ENCODE data around the gene SLK.

The SLK gene

GRCh38 chr10:103939522-103939921 is 27.4 kb upstream of the SLK start:
- no peak for TF ChIP-seq CTCF (IDR thresholded peaks at IDR 0.05; ENCODE audit: low read depth, low read length)
- no peak overlapping the region for H3K4me3 ChIP-seq (replicated peaks in 1 of 2; ENCODE audit: low read depth in 2 of 2, low read length in 2 of 2)
- DNase-seq (ENCODE audit: low read depth in 2 of 2): no peak

GRCh38 chr10:103941801-103942200 is 25.1 kb upstream of the SLK start:
- DNase-seq (ENCODE audit: low read depth in 2 of 2): no peak
- no peak for TF ChIP-seq CTCF (IDR thresholded peaks at IDR 0.05; ENCODE audit: low read depth, low read length)
- H3K4me3 ChIP-seq (replicated peaks in 1 of 2; ENCODE audit: low read depth in 2 of 2, low read length in 2 of 2): no peak overlapping the region

- TF ChIP-seq CTCF (IDR thresholded peaks at IDR 0.05; ENCODE audit: low read depth, low read length): no peak
- no peak overlapping the region for H3K4me3 ChIP-seq (replicated peaks in 1 of 2; ENCODE audit: low read depth in 2 of 2, low read length in 2 of 2)
- DNase-seq (ENCODE audit: low read depth in 2 of 2): no peak
Observed at GRCh38 chr10:103942866-103943265, 24.1 kb upstream of the SLK start.

GRCh38 chr10:103947799-103948516 is 19.0 kb upstream of the SLK start:
- no peak for DNase-seq (ENCODE audit: low read depth in 2 of 2)
- no peak for TF ChIP-seq CTCF (IDR thresholded peaks at IDR 0.05; ENCODE audit: low read depth, low read length)
- no peak overlapping the region for H3K4me3 ChIP-seq (replicated peaks in 1 of 2; ENCODE audit: low read depth in 2 of 2, low read length in 2 of 2)

- no peak overlapping the region for H3K4me3 ChIP-seq (replicated peaks in 1 of 2; ENCODE audit: low read depth in 2 of 2, low read length in 2 of 2)
- no peak for TF ChIP-seq CTCF (IDR thresholded peaks at IDR 0.05; ENCODE audit: low read depth, low read length)
- no peak for DNase-seq (ENCODE audit: low read depth in 2 of 2)
Observed at GRCh38 chr10:103949728-103950127, 17.2 kb upstream of the SLK start.

GRCh38 chr10:103951183-103951582 is 15.8 kb upstream of the SLK start:
- DNase-seq (ENCODE audit: low read depth in 2 of 2): no peak
- no peak overlapping the region for H3K4me3 ChIP-seq (replicated peaks in 1 of 2; ENCODE audit: low read depth in 2 of 2, low read length in 2 of 2)
- TF ChIP-seq CTCF (IDR thresholded peaks at IDR 0.05; ENCODE audit: low read depth, low read length): no peak

- no peak for DNase-seq (ENCODE audit: low read depth in 2 of 2)
- H3K4me3 ChIP-seq (replicated peaks in 1 of 2; ENCODE audit: low read depth in 2 of 2, low read length in 2 of 2): no peak overlapping the region
- no peak for TF ChIP-seq CTCF (IDR thresholded peaks at IDR 0.05; ENCODE audit: low read depth, low read length)
Observed at GRCh38 chr10:103951942-103952341, 15.0 kb upstream of the SLK start.

Measured in cardiac fibroblast (primary cell).